Ectodermal cell (in vitro differentiated cells): ENCODE data around the gene NOL4L.
"Not testable (repeated sequence)": the region's sequence is repeated elsewhere in the genome, so short reads cannot be mapped to it uniquely, and the experiment has no call there.

Experiments used
- H3K27ac ChIP-seq: 2 replicates; pipeline ENCODE4 v1.7.0; 2013; ENCODE audit warnings: mild to moderate bottlenecking, low read depth, low read length; ENCODE audit not compliant: insufficient read depth, poor library complexity, severe bottlenecking
- H3K27me3 ChIP-seq: 2 replicates; pipeline ENCODE4 v1.7.0; 2013; ENCODE audit warnings: mild to moderate bottlenecking, low read length; ENCODE audit not compliant: insufficient read depth, control insufficient read depth, poor library complexity, severe bottlenecking
- H3K36me3 ChIP-seq: one replicate; pipeline ENCODE4 v1.7.0; 2013; ENCODE audit warnings: low read length; ENCODE audit not compliant: control insufficient read depth, insufficient read depth
- H3K4me1 ChIP-seq: one replicate; pipeline ENCODE4 v1.7.0; 2013; ENCODE audit warnings: low read length; ENCODE audit not compliant: control insufficient read depth, insufficient read depth
- H3K4me3 ChIP-seq: 2 replicates; pipeline ENCODE4 v1.7.0; 2013; ENCODE audit warnings: low read depth, low read length, control low read depth; ENCODE audit not compliant: insufficient read depth
- H3K9me3 ChIP-seq: 2 replicates; pipeline ENCODE4 v1.7.0; 2013; ENCODE audit warnings: mild to moderate bottlenecking, low read length, moderate library complexity; ENCODE audit not compliant: control insufficient read depth
- WGBS, 2 experiments: methylation state at CpG; one replicate each; pipeline ENCODE4 v1.1.7; 2013; ENCODE audit warnings: missing lambda C conversion rate in 2 of 2; 5-methylcytosine and 5-hydroxymethylcytosine counted together

NOL4L gene

DNA sequence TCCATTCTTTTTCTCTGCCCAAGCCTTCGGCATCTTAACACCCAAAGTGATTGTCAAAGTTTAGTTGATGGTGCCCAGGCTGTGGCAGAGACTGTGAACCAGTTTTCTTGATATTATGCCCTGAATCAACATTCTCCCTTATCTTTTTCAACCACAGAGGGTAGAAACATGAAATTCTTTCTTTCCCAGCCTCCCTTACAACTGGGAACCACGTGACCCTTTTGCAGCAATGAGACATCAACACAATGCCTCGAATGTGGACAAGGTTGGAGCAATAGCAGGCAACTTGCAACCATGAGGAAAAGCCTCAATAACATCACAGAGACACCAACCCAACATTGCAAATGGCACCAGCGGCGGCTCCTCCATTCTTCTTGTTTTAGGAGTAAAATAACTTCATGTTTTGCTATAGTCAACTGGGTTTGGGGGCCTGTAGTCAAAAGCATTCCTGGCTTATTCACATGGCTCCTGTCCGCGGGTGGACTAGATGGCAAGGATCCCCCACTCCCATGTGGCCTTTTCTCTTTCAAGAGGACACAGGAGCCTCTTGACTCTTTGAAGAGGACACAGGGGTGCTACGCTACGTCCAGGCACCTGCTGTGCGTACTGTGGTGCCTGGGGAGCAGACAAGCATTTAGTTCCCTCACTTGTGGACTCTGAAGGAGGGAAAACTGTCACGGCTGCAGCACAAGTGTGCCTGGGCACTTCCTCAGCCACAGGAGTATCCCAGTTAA lies 90.5 kb downstream of the NOL4L start:
- Histone ChIP-seq H3K4me1 (peaks cover 10% of the 10 kb centered on the region), H3K27me3 (no peaks in the 10 kb centered on the region), H3K27ac (no peak overlapping the region), H3K4me3 (no peak overlapping the region), H3K36me3 (no peaks in the 10 kb centered on the region), H3K9me3 (no peaks in the 10 kb centered on the region)
- 82 to 83% methylated on average over 11 of the region's 11 CpGs for WGBS, 2 experiments

GRCh38 chr20:32493356-32493755 lies 91.8 kb downstream of the NOL4L start:
- H3K4me1 ChIP-seq: peaks cover 10% of the 10 kb centered on the region
- no peak overlapping the region for H3K4me3 ChIP-seq
- no peaks in the 10 kb centered on the region for H3K9me3 ChIP-seq
- WGBS, 2 experiments: 91 to 96% methylated on average over 10 of the region's 10 CpGs
- no peak overlapping the region for H3K27ac ChIP-seq
- H3K27me3 ChIP-seq: no peaks in the 10 kb centered on the region
- H3K36me3 ChIP-seq: no peaks in the 10 kb centered on the region

DNA sequence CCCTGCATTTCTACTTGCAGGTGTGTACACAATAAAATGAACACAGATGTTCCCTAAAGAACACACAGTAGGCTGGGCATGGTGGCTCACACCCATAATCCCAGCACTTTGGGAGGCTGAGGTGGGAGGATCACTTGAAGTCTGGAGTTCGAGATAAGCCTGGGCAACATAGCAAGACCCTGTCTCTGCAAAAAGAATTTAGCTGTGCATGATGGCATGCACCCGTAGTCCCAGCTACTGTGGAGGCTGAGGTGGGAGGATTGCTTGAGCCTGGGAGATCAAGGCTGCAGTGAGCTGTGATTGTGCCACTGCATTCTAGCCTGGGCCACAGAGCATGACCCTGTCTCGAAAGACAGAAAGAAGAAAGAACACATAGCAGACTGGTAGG lies 93.4 kb downstream of the NOL4L start:
- H3K9me3 ChIP-seq, H3K4me3 ChIP-seq, H3K4me1 ChIP-seq, H3K27me3 ChIP-seq, H3K27ac ChIP-seq, H3K36me3 ChIP-seq: not testable (repeated sequence)
- 93% methylated on average over 3 of the region's 3 CpGs for WGBS, 2 experiments

GRCh38 chr20:32490942-32491763 lies 94.0 kb downstream of the NOL4L start:
- Histone ChIP-seq H3K27me3 (no peaks in the 10 kb centered on the region), H3K4me1 (no peaks in the 10 kb centered on the region)
- 93 to 95% methylated on average over 14 of the region's 14 CpGs for WGBS, 2 experiments

DNA sequence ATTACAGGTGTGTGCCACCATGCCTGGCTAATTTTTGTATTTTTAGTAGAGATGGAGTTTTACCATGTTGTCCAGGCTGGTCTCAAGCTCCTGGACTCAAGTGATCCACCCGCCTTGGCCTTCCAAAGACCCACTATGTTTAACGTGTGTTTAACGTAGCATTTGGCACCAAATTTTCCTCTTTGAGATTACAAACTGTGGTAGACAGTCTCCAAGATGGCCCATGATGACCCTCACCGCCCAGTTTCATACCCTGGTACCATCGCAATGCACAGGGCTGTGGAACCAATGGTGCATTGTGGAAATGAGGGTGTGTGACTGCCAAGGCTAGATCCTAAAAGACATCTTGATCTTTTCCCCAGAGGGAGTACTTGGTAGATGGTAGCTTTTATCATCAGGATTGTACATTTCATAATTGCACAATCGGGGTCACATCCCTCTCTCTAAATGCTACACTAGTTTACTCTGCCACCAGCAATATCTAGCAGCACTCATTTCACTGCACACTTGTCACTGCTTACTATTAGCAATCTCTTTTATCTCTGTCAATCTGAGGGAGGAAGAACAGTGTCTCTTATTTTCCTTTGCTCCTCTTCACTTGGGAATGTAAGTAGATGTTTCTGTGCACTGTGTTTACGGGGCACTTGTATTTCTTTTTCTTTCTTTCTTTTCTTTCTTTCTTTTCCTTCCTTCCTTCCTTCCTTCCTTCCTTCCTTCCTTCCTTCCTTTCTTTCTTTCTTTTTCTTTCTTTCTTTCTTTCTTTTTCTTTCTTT lies 96.9 kb downstream of the NOL4L start:
- Histone ChIP-seq H3K4me1 (no peaks in the 10 kb centered on the region), H3K9me3 (no peaks in the 10 kb centered on the region), H3K27ac (no peak overlapping the region), H3K36me3 (no peaks in the 10 kb centered on the region), H3K27me3 (no peaks in the 10 kb centered on the region), H3K4me3 (no peak overlapping the region)
- WGBS, 2 experiments: 94% methylated on average over 7 of the region's 7 CpGs

More at GRCh38 chr20:32490942-32491763, 94.0 kb downstream of the NOL4L start:
- H3K27ac ChIP-seq: no peak overlapping the region
- no peaks in the 10 kb centered on the region for H3K9me3 ChIP-seq
- H3K36me3 ChIP-seq: no peaks in the 10 kb centered on the region
- H3K4me3 ChIP-seq: no peak overlapping the region

DNA sequence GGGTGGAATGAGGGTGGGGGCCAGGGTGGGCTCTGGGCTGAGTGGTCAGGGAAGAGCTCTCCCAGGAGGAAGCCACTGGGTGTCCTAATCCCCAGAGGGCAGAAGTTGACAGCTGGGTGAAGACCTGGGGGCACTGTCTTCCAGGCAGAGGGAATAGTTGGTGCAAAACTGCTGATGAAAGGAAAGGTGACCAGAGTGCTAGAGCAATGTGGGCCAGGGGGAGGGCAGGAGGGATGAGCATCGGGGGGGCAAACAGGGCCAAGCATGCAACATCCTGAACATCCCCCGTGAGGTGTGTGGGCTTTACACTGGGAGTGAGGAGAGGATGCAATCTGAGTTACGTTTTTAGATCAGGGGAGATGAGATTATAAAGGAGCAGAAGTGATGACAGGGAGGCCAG lies 97.8 kb downstream of the NOL4L start:
- H3K4me3 ChIP-seq: no peak overlapping the region
- no peaks in the 10 kb centered on the region for H3K36me3 ChIP-seq
- no peaks in the 10 kb centered on the region for H3K4me1 ChIP-seq
- no peak overlapping the region for H3K27ac ChIP-seq
- H3K9me3 ChIP-seq: no peaks in the 10 kb centered on the region
- H3K27me3 ChIP-seq: no peaks in the 10 kb centered on the region
- 89 to 90% methylated on average over 3 of the region's 3 CpGs for WGBS, 2 experiments

- 64 to 69% methylated on average over 5 of the region's 5 CpGs for WGBS, 2 experiments
- Histone ChIP-seq H3K27me3 (no peaks in the 10 kb centered on the region), H3K4me3 (no peak overlapping the region), H3K9me3 (no peaks in the 10 kb centered on the region), H3K36me3 (no peaks in the 10 kb centered on the region), H3K4me1 (peaks cover 4% of the 10 kb centered on the region), H3K27ac (no peak overlapping the region)
Measured at GRCh38 chr20:32485770-32486478, 99.2 kb downstream of the NOL4L start.

GRCh38 chr20:32484958-32485769 lies 100.0 kb downstream of the NOL4L start:
- Histone ChIP-seq H3K4me1 (peaks cover 11% of the 10 kb centered on the region), H3K27me3 (no peaks in the 10 kb centered on the region), H3K4me3 (peak overlapping the region; percentile 61), H3K36me3 (no peaks in the 10 kb centered on the region), H3K9me3 (no peaks in the 10 kb centered on the region), H3K27ac (peak overlapping the region; percentile 77)
- WGBS, 2 experiments: 8 to 9% methylated on average over 20 of the region's 20 CpGs

DNA sequence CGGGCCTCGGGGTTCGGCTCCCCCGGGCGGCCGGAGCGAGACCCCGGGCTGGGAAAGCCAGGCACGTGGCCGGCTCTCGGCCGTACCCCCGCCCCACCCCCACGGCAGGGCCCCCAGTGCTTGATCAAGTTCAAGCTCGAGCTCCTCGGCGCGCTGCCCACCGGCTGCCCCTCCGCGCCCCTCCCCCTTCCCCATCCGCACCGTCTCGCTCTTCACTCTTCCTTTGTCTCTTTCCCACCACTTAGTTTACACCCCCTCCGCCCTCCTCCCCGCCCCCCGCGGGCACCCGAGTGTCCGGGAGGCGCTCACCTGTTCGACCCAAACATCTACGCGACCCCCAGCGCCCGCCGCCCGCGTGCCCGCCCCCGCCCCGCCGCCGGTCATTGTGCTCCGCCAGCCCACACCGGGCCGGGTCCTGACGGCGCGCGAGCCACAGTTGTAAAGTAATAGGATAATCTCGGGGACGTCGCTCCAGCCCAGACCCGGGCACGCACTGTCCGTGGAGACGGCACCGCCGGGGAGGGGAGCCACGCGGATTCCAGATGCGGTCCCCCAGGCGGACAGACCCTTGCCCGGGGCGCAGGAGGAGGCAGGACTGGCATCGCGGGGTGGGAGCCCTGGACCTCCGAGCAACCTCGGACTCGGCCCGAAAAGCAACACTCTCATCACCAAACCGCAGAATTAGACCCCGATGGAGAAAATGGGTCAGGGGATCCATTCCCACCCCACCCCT lies 100.7 kb downstream of the NOL4L start:
- no peaks in the 10 kb centered on the region for H3K36me3 ChIP-seq
- peak overlapping the region; percentile 77 for H3K27ac ChIP-seq
- H3K27me3 ChIP-seq: no peaks in the 10 kb centered on the region
- WGBS, 2 experiments: 0% methylated on average over 74 of the region's 74 CpGs
- no peaks in the 10 kb centered on the region for H3K9me3 ChIP-seq
- peaks cover 19% of the 10 kb centered on the region for H3K4me1 ChIP-seq
- H3K4me3 ChIP-seq: peak overlapping the region; percentile 61
